Measurements from ENCODE around the gene MCRIP1. TPM values are rescaled to one million over a fixed set of nuclear protein-coding genes. Genes with fewer than 3 reads are reported as not detected.
A peak's percentile ranks its signal among the peaks of the same experiment; 100 is the strongest.

MCRIP1 gene
- total and polyA plus RNA-seq, 2 donors (not counting 1 experiment from before 2014, with no cell fraction given): 69.7 to 84.0 TPM

GRCh38 chr17:81868674-81869220 lies 35.7 kb upstream of the MCRIP1 start:
- DNase-seq: peak; percentile 46
- ChIA-PET POLR2A (interaction anchor here (1.1 to 2.5 kb wide), 2 partner anchors 8 to 15 kb away, joined by 9 to 15 read pairs; partner anchors contain the start of gene P4HB), CTCF (interaction anchor here (1.1 to 1.5 kb wide), 3 partner anchors 30 to 577 kb away, joined by 3 read pairs; no protein-coding TSS in a partner anchor)
- H3K79me2 ChIP-seq (ENCODE audit: control insufficient read depth, insufficient read depth, low read length): peaks cover 59% of the 10 kb centered on the region
- H3K9ac ChIP-seq (ENCODE audit: low read length): no peak overlapping the region
- H3K4me1 Mint-ChIP-seq: peaks cover 31% of the 10 kb centered on the region
- ATAC-seq (ENCODE audit: low read depth): no peak
- H3K4me3 ChIP-seq (ENCODE audit: control extremely low read depth in 1 of 5, extremely low read depth in 1 of 5, insufficient read depth in 1 of 5, low read depth in 2 of 5, low read length in 4 of 5): no peak overlapping the region
- peaks cover 1 to 27% of the 10 kb centered on the region in 2 experiments for H3K36me3 ChIP-seq (replicated peaks in 1 of 2; ENCODE audit: control extremely low read depth in 1 of 2, control insufficient read depth in 1 of 2, extremely low read depth in 1 of 2, insufficient read depth in 2 of 2, low read length in 1 of 2)
- peaks cover 22 to 39% of the 10 kb centered on the region in 2 donors for H3K4me1 ChIP-seq (ENCODE audit: control insufficient read depth in 2 of 2, insufficient read depth in 2 of 2, low read length in 2 of 2)
- 89% methylated on average over 29 of the region's 30 CpGs for WGBS (ENCODE audit: insufficient coverage)
- H3K4me3 Mint-ChIP-seq: no peak overlapping the region
- H2AFZ ChIP-seq (ENCODE audit: insufficient read depth, low read depth, low read length, poor library complexity, severe bottlenecking): no peak overlapping the region
- H3K27ac ChIP-seq (ENCODE audit: low read length in 2 of 2): peak overlapping the region in 1 of 2 donors; percentile 91
- no peaks in the 10 kb centered on the region for H3K9me3 ChIP-seq (ENCODE audit: control extremely low read depth in 1 of 3, control insufficient read depth in 2 of 3, insufficient read depth in 1 of 3, low read length in 2 of 3)
- no peak overlapping the region for H3K27ac Mint-ChIP-seq
- no peak for TF ChIP-seq EZH2 (IDR thresholded peaks at IDR 0.05; ENCODE audit: borderline replicate concordance, insufficient read depth, low read depth, low read length, poor library complexity, severe bottlenecking)
- TF ChIP-seq, protein P1, sequence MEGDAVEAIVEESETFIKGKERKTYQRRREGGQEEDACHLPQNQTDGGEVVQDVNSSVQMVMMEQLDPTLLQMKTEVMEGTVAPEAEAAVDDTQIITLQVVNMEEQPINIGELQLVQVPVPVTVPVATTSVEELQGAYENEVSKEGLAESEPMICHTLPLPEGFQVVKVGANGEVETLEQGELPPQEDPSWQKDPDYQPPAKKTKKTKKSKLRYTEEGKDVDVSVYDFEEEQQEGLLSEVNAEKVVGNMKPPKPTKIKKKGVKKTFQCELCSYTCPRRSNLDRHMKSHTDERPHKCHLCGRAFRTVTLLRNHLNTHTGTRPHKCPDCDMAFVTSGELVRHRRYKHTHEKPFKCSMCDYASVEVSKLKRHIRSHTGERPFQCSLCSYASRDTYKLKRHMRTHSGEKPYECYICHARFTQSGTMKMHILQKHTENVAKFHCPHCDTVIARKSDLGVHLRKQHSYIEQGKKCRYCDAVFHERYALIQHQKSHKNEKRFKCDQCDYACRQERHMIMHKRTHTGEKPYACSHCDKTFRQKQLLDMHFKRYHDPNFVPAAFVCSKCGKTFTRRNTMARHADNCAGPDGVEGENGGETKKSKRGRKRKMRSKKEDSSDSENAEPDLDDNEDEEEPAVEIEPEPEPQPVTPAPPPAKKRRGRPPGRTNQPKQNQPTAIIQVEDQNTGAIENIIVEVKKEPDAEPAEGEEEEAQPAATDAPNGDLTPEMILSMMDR (IDR thresholded peaks at IDR 0.05): no peak
- H4K20me1 ChIP-seq (ENCODE audit: control insufficient read depth, insufficient read depth, low read length, poor library complexity, severe bottlenecking): peaks cover 58% of the 10 kb centered on the region
- intact Hi-C loops (cut with micrococcal nuclease): loop anchor here (10.0 kb wide), 1 partner anchor 426 kb away; no protein-coding TSS in a partner anchor
- H3K9me3 Mint-ChIP-seq (ENCODE audit: insufficient read depth): no peaks in the 10 kb centered on the region
- no peaks in the 10 kb centered on the region for H3K27me3 Mint-ChIP-seq
- H3K4me2 ChIP-seq (replicated peaks; ENCODE audit: low read depth, low read length, poor library complexity, severe bottlenecking): peak overlapping the region; percentile 98
- no peaks in the 10 kb centered on the region for H3K27me3 ChIP-seq (replicated peaks in 1 of 4; ENCODE audit: control extremely low read depth in 1 of 4, control insufficient read depth in 3 of 4, insufficient read depth in 4 of 4, low read length in 3 of 4)

DNA sequence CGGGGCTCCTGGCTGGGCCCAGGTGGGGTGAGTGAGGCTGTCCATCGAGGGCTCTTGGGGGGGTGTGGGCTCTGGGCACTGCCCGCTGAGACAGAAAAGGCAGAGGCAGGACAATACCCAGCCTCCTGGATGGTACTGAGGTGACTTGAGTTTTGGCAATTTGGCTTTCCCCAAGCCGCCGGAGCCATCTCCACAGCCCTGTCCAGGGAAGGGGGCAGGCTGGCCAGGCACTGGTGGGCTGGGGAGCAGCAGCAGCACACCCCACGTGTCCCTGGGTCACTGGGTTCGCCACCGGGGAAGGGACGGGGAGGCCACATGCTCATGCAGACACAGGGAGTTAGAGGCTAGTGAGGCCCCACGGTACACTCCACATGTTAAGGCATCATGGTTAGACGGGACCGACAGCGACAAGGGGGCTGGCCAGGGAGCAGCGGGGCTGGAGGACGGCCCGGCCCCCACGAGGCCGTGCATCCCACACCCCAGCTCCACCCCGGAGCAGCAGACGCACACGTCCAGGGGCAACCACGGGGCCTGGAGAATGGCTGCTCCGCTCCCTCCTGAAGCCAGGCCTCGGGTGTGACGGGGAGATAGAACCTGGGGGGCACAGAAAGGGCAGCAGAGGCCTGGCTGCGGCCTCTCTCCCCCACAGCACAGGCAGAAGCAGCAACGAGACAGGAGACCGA lies 35.0 kb upstream of the MCRIP1 start:
- no peak overlapping the region for H3K9ac ChIP-seq (ENCODE audit: low read length)
- Mint-ChIP-seq H3K27me3 (no peaks in the 10 kb centered on the region), H3K4me3 (peak overlapping the region; percentile 29), H3K27ac (peak overlapping the region; percentile 78), H3K9me3 (ENCODE audit: insufficient read depth) (no peaks in the 10 kb centered on the region), H3K4me1 (peaks cover 35% of the 10 kb centered on the region)
- H3K36me3 ChIP-seq (replicated peaks in 1 of 2; ENCODE audit: control extremely low read depth in 1 of 2, control insufficient read depth in 1 of 2, extremely low read depth in 1 of 2, insufficient read depth in 2 of 2, low read length in 1 of 2): peaks cover 1 to 27% of the 10 kb centered on the region in 2 experiments
- DNase-seq (peak; percentile 45), ATAC-seq (ENCODE audit: low read depth) (no peak)
- H3K27me3 ChIP-seq (replicated peaks in 1 of 4; ENCODE audit: control extremely low read depth in 1 of 4, control insufficient read depth in 3 of 4, insufficient read depth in 4 of 4, low read length in 3 of 4): no peaks in the 10 kb centered on the region
- H3K4me2 ChIP-seq (replicated peaks; ENCODE audit: low read depth, low read length, poor library complexity, severe bottlenecking): no peak overlapping the region
- no peak overlapping the region for H3K27ac ChIP-seq (ENCODE audit: low read length in 2 of 2)
- H3K4me3 ChIP-seq (ENCODE audit: control extremely low read depth in 1 of 5, extremely low read depth in 1 of 5, insufficient read depth in 1 of 5, low read depth in 2 of 5, low read length in 4 of 5): no peak overlapping the region
- TF ChIP-seq, protein P1 (IDR thresholded peaks at IDR 0.05): no peak
- no peak for TF ChIP-seq EZH2 (IDR thresholded peaks at IDR 0.05; ENCODE audit: borderline replicate concordance, insufficient read depth, low read depth, low read length, poor library complexity, severe bottlenecking)
- intact Hi-C loops (cut with micrococcal nuclease): loop anchor here (10.0 kb wide), 1 partner anchor 427 kb away; no protein-coding TSS in a partner anchor
- ChIA-PET CTCF (interaction anchor here (1.4 kb wide), 1 partner anchor 30 kb away, joined by 3 read pairs; no protein-coding TSS in a partner anchor), POLR2A (no interaction called here)
- no peak overlapping the region for H2AFZ ChIP-seq (ENCODE audit: insufficient read depth, low read depth, low read length, poor library complexity, severe bottlenecking)
- H3K79me2 ChIP-seq (ENCODE audit: control insufficient read depth, insufficient read depth, low read length): peaks cover 64% of the 10 kb centered on the region
- WGBS (ENCODE audit: insufficient coverage): 90% methylated on average over 26 of the region's 28 CpGs
- no peaks in the 10 kb centered on the region for H3K9me3 ChIP-seq (ENCODE audit: control extremely low read depth in 1 of 3, control insufficient read depth in 2 of 3, insufficient read depth in 1 of 3, low read length in 2 of 3)
- peaks cover 63% of the 10 kb centered on the region for H4K20me1 ChIP-seq (ENCODE audit: control insufficient read depth, insufficient read depth, low read length, poor library complexity, severe bottlenecking)
- peaks cover 22 to 36% of the 10 kb centered on the region in 2 donors for H3K4me1 ChIP-seq (ENCODE audit: control insufficient read depth in 2 of 2, insufficient read depth in 2 of 2, low read length in 2 of 2)

All from B cell (primary cell).